K562 (cell line): ENCODE results near the gene ATRIP. TPM values are rescaled to one million over a fixed set of nuclear protein-coding genes. Genes with fewer than 3 reads are reported as not detected.

Experiments used
- ATF7 ChIP-seq: fragments of 450-650 bp; IDR thresholded peaks from 2 replicates; pipeline ENCODE4 v1.7.1; 2014; ENCODE audit warnings: mild to moderate bottlenecking, moderate library complexity
- BMI1 ChIP-seq: fragments of 150-350 bp; IDR thresholded peaks from 2 replicates; pipeline ENCODE4 v1.6.1; 2014; ENCODE audit warnings: low read length
- BRD4 ChIP-seq: fragments of 200-600 bp; sonication (generic); IDR thresholded peaks from 2 replicates; pipeline ENCODE4 v1.6.1; 2017; ENCODE audit warnings: inconsistent platforms
- CCAR2 ChIP-seq: fragments of 200-400 bp; formaldehyde crosslinking; IDR thresholded peaks from 2 replicates; pipeline ENCODE4 v1.6.1; 2017; ENCODE audit warnings: mild to moderate bottlenecking, low read depth, low read length
- ELF2 ChIP-seq: fragments of 250-450 bp; sonication (Bioruptor Pico); IDR thresholded peaks from 2 replicates; pipeline ENCODE4 v1.5.0; 2021; ENCODE audit warnings: mild to moderate bottlenecking
- FIP1L1 ChIP-seq: fragments of 200-400 bp; formaldehyde crosslinking; IDR thresholded peaks from 2 replicates; pipeline ENCODE4 v1.6.1; 2018; ENCODE audit warnings: mild to moderate bottlenecking, low read depth, low read length; ENCODE audit not compliant: poor library complexity, severe bottlenecking
- GABPB2 ChIP-seq: fragments of 250-450 bp; sonication (Bioruptor Pico); conservative IDR thresholded peaks from 2 replicates; pipeline ENCODE4 v1.5.1; 2021; ENCODE audit warnings: mild to moderate bottlenecking
- HMG20A ChIP-seq: fragments of 450-650 bp; formaldehyde crosslinking; conservative IDR thresholded peaks from 2 replicates; pipeline ENCODE4 v1.4.0; 2020; ENCODE audit warnings: mild to moderate bottlenecking, mixed read lengths
- HMG20B ChIP-seq: fragments of 250-450 bp; sonication (Bioruptor Pico); IDR thresholded peaks from 2 replicates; pipeline ENCODE4 v1.5.0; 2021; ENCODE audit warnings: mild to moderate bottlenecking
- MAFK ChIP-seq: IDR thresholded peaks from 2 replicates; pipeline ENCODE4 v1.6.1; 2011; ENCODE audit warnings: low read length, improper control_type of control experiment
- MCM5 ChIP-seq: fragments of 450-650 bp; IDR thresholded peaks from 2 replicates; pipeline ENCODE4 v1.6.1; 2016; ENCODE audit warnings: low read depth
- TAF15 ChIP-seq: fragments of 200-400 bp; formaldehyde crosslinking; IDR thresholded peaks from 2 replicates; pipeline ENCODE4 v1.6.1; 2017; ENCODE audit warnings: mild to moderate bottlenecking, low read depth, low read length, moderate library complexity
- TCF3 ChIP-seq: sonication (generic); formaldehyde crosslinking; IDR thresholded peaks from 2 replicates; pipeline ENCODE4 v1.4.0; 2020; ENCODE audit warnings: mild to moderate bottlenecking, missing genetic modification reagents
- ZC3H8 ChIP-seq: fragments of 450-650 bp; IDR thresholded peaks from 2 replicates; pipeline ENCODE4 v1.6.1; 2017
- ZKSCAN1 ChIP-seq: fragments of 150-350 bp; IDR thresholded peaks from 2 replicates; pipeline ENCODE4 v1.6.1; 2016; ENCODE audit warnings: low read depth, low read length
- ZNF239 ChIP-seq: fragments of 250-450 bp; sonication (Bioruptor Pico); IDR thresholded peaks from 2 replicates; pipeline ENCODE4 v1.4.0; 2020; ENCODE audit warnings: mild to moderate bottlenecking
- ZNF584 ChIP-seq: fragments of 200-800 bp; sonication (Bioruptor generic); IDR thresholded peaks from 2 replicates; pipeline ENCODE4 v1.6.1; 2016; ENCODE audit warnings: low read depth, mild to moderate bottlenecking, missing genetic modification characterization, missing compliant biosample characterization
- polyA plus RNA-seq, 8 experiments: library from polyadenylated mRNA; depleted of rRNA in 4 of 8; stranded (reverse) in 5 of 8; unstranded in 3 of 8; fragments of >200 nt; fragmentation: Nextera tagmentation in 2 of 8; fragmentation: Illumina TruSeq in 1 of 8; extraction: Ambion mirVana in 2 of 8; extraction: Trizol in 1 of 8; gene quantifications; 2 replicates each; pipeline versions ENCODE4 v1.2.1 to v1.2.3, GENCODE V29; 2011 to 2014; ENCODE audit warnings: inconsistent platforms in 1 of 8, missing spikeins in 1 of 8
- total RNA-seq, 7 experiments: library from RNA; depleted of rRNA in 6 of 7; stranded (reverse); fragments of >200 nt in 6 of 7; fragmentation: Illumina TruSeq in 2 of 7; extraction: Trizol in 2 of 7; gene quantifications; 2 replicates each; pipeline versions ENCODE4 v1.2.1 to v1.2.3, GENCODE V29; 2011 to 2021; ENCODE audit warnings: low replicate concordance in 1 of 7
- TF ChIP-seq, protein P1 (sequence below): fragments of 250-450 bp; sonication (Bioruptor Pico); IDR thresholded peaks from 2 replicates; pipeline ENCODE4 v1.9.0; 2021; ENCODE audit warnings: mild to moderate bottlenecking
- TF ChIP-seq, protein P2 (sequence below): sonication (generic); formaldehyde crosslinking; IDR thresholded peaks from 2 replicates; pipeline ENCODE4 v1.8.1; 2023; ENCODE audit warnings: mild to moderate bottlenecking, missing genetic modification reagents
- TF ChIP-seq, protein P3 (sequence below): sonication (generic); formaldehyde crosslinking; IDR thresholded peaks from 2 replicates; pipeline ENCODE4 v1.8.0; 2022; ENCODE audit warnings: missing genetic modification reagents, mild to moderate bottlenecking, moderate library complexity, borderline replicate concordance
- TF ChIP-seq, protein P4 (sequence below), 3 experiments: IDR thresholded peaks in 2 of 3; conservative IDR thresholded peaks in 1 of 3; 2 replicates each; pipeline ENCODE4 v1.5.1; 2011 to 2012; ENCODE audit warnings: low read length in 3 of 3, mild to moderate bottlenecking in 3 of 3, control low read depth in 2 of 3, improper control_type of control experiment in 1 of 3, inconsistent platforms in 1 of 3, low read depth in 1 of 3, mixed read lengths in 1 of 3, moderate library complexity in 1 of 3; ENCODE audit not compliant: insufficient read depth in 2 of 3
- TF ChIP-seq, protein P5 (sequence below): sonication (generic); formaldehyde crosslinking; IDR thresholded peaks from 2 replicates; pipeline ENCODE4 v1.8.0; 2022; ENCODE audit warnings: missing genetic modification reagents, mild to moderate bottlenecking, borderline replicate concordance
- TF ChIP-seq, protein P6 (sequence below): fragments of 450-650 bp; conservative IDR thresholded peaks from 2 replicates; pipeline ENCODE4 v1.6.1; 2016; ENCODE audit warnings: missing genetic modification characterization, low read depth, mild to moderate bottlenecking, missing compliant biosample characterization, moderate library complexity

The ATRIP gene
- total and polyA plus RNA-seq, 9 of the 15 experiments (the other 6 are each of a cell fraction or from before 2014, with no cell fraction given): 1.7 to 15.7 (median 10.5) TPM

DNA sequence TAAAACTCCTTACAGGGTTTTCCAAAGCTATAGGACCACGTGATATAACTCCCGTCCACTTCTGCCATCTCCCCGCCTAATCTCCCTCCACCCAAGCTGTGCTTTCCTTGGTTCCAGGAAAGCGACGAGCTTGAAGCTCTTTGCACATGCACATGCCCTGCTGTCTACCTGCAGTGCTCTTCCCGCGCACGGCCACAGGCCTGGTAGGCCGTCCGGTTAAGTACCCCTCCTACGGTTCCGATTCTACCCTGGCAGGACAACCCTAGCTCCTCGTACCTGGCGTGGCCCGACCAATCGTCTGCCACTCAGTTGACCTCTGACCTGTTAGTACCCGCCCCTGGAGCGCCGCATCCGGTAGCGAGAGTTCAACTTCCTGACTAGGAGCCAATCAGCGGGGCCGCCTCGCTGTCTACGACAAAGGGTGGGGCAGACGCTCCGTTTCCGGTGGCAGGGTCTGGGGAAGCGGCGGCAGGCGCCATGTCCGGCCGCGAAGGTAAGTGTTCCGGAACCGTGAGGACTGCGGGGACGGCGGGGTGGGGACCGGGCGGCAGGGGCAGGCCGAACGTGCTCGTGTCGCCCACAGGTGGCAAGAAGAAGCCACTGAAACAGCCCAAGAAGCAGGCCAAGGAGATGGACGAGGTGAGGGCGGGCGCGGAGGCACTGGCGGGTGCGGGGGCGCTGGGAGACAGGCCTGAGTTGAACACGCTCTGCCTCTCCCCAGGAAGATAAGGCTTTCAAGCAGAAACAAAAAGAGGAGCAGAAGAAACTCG, 6.5 kb upstream of the ATRIP start, which contains the start of the genes CCDC51 and TMA7 (continued):
- TF ChIP-seq TAF15 (no peak), ELF2 (CRISPR knock-in tag) (peak; percentile 87), ZC3H8 (no peak), GABPB2 (CRISPR knock-in tag) (no peak), HMG20A (CRISPR knock-in tag) (no peak), ZNF584 (CRISPR knock-in tag) (no peak), ZKSCAN1 (no peak), BRD4 (0 out of 2 replicates have a peak, but pooled peaks have one; percentile 40), ZNF239 (CRISPR knock-in tag) (no peak), FIP1L1 (no peak), CCAR2 (no peak), ATF7 (0 out of 2 replicates have a peak, but pooled peaks have one; percentile 38), MCM5 (no peak), TCF3 (no peak), HMG20B (no peak), BMI1 (no peak), MAFK (no peak)
- TF ChIP-seq, protein P1, sequence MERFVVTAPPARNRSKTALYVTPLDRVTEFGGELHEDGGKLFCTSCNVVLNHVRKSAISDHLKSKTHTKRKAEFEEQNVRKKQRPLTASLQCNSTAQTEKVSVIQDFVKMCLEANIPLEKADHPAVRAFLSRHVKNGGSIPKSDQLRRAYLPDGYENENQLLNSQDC: no peak
- TF ChIP-seq, protein P2, sequence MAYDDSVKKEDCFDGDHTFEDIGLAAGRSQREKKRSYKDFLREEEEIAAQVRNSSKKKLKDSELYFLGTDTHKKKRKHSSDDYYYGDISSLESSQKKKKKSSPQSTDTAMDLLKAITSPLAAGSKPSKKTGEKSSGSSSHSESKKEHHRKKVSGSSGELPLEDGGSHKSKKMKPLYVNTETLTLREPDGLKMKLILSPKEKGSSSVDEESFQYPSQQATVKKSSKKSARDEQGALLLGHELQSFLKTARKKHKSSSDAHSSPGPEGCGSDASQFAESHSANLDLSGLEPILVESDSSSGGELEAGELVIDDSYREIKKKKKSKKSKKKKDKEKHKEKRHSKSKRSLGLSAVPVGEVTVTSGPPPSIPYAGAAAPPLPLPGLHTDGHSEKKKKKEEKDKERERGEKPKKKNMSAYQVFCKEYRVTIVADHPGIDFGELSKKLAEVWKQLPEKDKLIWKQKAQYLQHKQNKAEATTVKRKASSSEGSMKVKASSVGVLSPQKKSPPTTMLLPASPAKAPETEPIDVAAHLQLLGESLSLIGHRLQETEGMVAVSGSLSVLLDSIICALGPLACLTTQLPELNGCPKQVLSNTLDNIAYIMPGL (CRISPR knock-in tag): no peak
- TF ChIP-seq, protein P3, sequence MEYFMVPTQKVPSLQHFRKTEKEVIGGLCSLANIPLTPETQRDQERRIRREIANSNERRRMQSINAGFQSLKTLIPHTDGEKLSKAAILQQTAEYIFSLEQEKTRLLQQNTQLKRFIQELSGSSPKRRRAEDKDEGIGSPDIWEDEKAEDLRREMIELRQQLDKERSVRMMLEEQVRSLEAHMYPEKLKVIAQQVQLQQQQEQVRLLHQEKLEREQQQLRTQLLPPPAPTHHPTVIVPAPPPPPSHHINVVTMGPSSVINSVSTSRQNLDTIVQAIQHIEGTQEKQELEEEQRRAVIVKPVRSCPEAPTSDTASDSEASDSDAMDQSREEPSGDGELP (CRISPR knock-in tag): peak; percentile 82; the same call in 1 of the 2 replicates
- TF ChIP-seq, protein P4, sequence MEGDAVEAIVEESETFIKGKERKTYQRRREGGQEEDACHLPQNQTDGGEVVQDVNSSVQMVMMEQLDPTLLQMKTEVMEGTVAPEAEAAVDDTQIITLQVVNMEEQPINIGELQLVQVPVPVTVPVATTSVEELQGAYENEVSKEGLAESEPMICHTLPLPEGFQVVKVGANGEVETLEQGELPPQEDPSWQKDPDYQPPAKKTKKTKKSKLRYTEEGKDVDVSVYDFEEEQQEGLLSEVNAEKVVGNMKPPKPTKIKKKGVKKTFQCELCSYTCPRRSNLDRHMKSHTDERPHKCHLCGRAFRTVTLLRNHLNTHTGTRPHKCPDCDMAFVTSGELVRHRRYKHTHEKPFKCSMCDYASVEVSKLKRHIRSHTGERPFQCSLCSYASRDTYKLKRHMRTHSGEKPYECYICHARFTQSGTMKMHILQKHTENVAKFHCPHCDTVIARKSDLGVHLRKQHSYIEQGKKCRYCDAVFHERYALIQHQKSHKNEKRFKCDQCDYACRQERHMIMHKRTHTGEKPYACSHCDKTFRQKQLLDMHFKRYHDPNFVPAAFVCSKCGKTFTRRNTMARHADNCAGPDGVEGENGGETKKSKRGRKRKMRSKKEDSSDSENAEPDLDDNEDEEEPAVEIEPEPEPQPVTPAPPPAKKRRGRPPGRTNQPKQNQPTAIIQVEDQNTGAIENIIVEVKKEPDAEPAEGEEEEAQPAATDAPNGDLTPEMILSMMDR (IDR thresholded peaks at IDR 0.05 in 2 of 3, conservative IDR thresholded peaks at IDR 0.05 in 1 of 3; ENCODE audit: insufficient read depth in 2 of 3, low read depth in 1 of 3, low read length in 3 of 3): no peak
- TF ChIP-seq, protein P5, sequence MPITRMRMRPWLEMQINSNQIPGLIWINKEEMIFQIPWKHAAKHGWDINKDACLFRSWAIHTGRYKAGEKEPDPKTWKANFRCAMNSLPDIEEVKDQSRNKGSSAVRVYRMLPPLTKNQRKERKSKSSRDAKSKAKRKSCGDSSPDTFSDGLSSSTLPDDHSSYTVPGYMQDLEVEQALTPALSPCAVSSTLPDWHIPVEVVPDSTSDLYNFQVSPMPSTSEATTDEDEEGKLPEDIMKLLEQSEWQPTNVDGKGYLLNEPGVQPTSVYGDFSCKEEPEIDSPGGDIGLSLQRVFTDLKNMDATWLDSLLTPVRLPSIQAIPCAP (CRISPR knock-in tag): no peak
- TF ChIP-seq, protein P6, sequence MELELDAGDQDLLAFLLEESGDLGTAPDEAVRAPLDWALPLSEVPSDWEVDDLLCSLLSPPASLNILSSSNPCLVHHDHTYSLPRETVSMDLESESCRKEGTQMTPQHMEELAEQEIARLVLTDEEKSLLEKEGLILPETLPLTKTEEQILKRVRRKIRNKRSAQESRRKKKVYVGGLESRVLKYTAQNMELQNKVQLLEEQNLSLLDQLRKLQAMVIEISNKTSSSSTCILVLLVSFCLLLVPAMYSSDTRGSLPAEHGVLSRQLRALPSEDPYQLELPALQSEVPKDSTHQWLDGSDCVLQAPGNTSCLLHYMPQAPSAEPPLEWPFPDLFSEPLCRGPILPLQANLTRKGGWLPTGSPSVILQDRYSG (tag): no peak
